Activated naive CD4-positive, alpha-beta T cell treated with Interleukin-2 at 50 U/mL for 16 hours (primary cell): ENCODE data around the gene OR8I2.
"Not testable (repeated sequence)": the region's sequence is repeated elsewhere in the genome, so short reads cannot be mapped to it uniquely, and the experiment has no call there.

Source experiments
- DNase-seq: peaks from one replicate; pipeline ENCODE4 v3.0.0-alpha.2; 2020

OR8I2 gene

DNA sequence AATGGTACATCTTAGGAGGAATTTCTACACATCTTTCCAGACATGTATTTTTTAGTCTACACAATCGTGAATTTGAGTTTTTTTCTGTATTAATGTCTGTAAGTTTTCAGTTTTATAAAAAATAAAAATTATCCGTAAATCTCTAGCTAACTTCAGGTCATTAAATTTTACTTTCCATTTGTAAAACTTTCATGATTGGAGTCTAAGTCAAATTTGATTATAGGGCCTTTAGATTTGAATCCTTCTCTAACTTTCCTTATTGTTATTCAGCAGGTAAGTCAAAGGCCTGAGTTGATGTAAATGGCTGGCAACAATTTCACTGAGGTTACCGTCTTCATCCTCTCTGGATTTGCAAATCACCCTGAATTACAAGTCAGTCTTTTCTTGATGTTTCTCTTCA is at the start of gene OR8I2:
TSS of gene OR8I2 (plus strand) at position 301 of the 400 bp plus-strand sequence. CDS start at position 301, 0 bp downstream.
- no peak for DNase-seq

DNA sequence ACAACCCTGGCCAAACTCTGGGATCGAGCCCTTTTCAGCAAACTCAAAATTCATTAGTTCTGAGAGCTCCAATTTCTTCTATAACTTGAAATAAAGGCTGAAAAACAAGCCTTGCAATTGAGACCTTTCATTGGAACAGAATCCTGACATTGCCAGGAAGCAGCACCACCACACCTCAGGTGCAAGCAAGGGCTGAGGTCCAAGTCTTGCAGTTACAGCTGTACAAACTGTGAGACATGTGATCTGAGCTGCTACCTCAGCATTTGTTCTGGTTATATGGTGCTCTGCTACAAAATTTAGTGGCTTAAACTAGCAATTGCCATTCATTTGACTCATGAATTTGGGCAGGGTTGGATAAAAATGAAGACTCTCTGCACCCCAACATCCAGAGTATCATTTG is 47.6 kb upstream of the OR8I2 start:
- no peak for DNase-seq

DNA sequence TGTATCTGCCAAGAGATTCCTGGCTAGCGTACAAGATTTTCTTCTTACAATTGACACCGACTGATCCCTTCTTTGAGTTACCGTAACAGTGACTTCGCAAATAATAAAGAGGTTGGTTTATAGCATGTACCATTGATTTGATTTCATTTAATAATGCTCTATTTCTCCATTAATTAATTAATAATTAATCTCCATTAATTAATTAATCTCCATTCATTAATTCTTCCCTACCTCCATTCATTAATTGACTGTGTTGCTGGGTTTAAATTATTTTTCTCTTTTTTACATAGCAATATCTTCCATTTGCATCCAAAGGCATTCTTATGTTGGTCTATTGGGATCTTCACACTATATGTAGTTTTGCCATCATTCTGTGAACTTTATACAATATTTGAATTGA is 44.6 kb upstream of the OR8I2 start:
- no peak for DNase-seq

DNA sequence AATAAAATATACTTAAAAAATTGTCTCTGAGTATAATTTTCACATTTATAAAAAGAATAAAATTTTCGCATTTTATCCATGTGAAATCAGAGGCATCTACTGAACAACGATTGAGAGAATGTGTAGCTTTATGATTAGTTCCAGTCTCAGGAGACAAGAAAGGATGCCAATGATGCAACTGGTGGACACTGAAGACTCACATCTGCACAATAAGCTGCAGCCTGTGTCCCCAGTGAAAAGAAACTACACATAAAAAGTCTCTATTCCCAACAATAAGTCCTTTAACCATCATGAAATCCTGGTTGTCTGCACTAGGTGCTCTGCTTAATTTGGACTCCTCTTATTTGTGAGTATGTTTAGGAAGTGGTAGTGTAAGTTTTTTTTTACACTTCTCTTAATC is 43.6 kb upstream of the OR8I2 start:
- DNase-seq, result no peak

DNA sequence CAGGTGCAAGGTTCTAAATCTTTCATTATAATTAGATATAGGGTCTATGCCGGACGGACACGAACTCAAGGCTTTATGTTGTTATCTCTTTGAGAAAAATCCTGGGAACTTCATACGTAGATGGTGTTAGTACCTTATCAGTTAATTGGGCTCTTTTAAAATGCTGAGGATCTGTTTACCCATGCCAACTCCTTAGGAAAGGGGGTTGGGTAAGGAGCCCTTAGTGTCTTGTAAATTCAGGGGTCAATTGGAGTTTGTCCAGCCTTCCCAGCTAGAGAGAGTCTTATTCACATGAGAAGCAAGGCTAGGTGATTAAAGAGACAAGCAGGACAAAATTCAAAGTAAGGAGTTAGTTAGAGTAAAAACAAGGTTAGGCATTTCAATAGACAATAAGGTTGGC is 36.7 kb upstream of the OR8I2 start:
- DNase-seq, result not testable (repeated sequence)

DNA sequence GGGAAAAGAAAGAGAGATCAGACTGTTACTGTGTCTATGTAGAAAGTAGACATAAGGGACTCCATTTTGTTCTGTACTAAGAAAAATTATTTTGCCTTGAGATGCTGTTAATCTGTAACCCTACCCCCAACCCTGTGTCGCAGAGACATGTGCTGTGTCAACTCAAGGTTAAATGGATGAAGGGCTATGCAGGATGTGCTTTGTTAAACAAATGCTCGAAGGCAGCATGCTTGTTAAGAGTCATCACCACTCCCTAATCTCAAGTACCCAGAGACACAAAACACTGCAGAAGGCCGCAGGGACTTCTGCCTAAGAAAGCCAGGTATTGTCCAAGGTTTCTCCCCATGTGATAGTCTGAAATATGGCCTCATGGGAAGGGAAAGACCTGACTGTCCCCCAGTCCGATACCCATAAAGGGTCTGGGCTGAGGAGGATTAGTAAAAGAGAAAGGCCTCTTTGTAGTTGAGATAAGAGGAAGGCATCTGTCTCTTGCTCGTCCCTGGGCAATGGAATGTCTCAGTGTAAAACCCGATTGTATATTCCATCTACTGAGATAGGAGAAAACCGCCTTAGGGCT is 35.4 kb upstream of the OR8I2 start:
- not testable (repeated sequence) for DNase-seq

DNA sequence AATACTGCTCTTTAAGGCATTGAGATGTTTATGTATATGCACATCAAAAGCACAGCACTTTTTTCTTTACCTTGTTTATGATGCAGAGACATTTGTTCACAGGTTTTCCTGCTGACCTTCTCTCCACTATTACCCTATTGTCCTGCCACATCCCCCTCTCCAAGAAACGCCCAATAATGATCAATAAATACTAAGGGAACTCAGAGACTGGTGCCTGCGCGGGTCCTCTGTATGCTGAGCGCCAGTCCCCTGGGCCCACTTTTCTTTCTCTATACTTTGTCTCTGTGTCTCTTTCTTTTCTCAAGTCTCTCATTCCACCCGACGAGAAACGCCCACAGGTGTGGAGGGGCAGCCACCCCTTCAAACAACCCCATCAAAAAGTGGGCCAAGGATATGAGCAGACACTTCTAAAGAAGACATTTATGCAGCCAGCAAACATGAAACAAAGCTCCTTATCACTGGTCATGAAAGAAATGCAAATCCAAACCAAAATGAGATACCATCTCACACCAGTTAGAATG is 34.8 kb upstream of the OR8I2 start:
- DNase-seq, result not testable (repeated sequence)

DNA sequence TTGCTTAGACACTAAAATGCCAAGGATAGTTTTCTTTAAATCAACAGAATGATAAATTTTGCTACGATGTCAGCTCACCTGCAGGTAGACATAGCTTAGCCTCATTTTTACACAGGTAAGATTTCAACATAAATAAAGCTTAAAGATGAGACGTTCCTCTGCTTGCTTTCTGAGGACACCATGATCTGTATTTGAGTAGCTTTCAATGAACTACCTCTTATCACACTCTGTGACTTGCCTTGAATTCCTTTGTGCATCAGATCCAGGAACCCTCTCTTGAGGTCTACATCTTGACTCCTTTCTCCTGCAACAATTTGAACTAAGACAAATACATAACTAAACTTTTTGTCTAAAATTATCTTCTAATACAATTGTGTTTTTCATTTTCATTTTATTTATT is 26.1 kb upstream of the OR8I2 start:
- DNase-seq, result no peak

DNA sequence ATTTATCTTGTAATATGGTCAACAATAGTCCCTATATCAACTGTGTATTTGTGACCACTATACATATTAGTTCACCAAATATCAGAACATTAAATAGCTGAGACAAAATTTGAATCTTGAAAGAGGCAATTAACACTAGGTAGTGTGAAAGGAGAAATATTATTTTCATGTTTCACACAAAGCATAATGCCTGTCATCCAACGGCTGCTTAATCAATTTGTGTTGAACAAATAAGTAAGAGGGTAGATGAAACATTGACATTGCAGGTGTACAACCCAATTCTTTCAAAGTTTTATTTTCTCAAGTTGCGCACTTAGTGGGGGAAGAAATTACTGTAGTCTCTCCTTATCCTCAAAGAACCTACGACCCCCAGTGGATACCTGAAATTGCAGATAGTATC is 3.4 kb upstream of the OR8I2 start:
- no peak for DNase-seq

DNA sequence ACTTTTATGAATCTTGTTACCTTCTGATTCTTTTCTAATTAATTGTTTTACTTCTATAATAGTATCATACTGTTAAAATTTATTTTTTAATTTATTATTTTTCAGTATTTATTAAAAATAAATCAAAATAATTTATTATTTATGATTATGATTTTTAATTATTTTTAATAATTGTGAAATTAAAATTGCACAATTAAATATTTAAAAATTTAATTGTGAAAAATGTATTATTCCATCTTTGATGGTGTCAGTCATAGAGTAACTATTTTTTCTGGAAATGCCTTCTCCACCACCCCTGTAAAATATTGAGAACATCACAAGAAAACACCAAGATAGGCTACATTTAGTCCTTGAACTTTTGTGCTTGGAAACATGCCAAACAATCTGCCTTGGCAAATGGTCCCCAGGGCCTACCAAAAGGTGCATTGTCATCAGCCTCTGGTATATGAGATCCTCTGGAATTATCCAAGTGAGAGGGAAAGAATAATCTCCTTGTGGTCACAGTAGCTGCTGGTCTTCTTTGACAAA is 10.2 kb downstream of the OR8I2 start, which contains the start of gene OR8H2:
TSS of gene OR8H2 (plus strand) at position 478 of the 528 bp plus-strand sequence. CDS start 1,356 bp downstream, outside the sequence.
- DNase-seq, result no peak

DNA sequence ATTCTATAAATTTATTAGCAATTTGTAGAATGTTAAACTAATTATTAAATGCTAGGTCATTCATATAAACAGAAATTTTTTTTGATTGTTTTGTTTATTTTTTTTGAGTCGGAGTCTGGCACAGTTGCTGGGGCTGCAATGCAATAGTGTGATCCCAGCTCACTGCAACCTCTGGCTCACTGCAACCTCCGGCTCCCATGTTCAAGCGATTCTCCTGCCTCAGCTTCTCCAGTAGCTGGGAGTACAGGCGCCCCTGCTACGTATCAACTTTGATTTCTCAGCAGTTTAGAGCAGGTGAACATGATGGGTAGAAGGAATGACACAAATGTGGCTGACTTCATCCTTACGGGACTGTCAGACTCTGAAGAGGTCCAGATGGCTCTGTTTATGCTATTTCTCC is 29.0 kb downstream of the OR8I2 start, which contains the start of gene OR8H3:
TSS of gene OR8H3 (plus strand) at position 301 of the 400 bp plus-strand sequence. CDS start at position 301, 0 bp downstream.
- DNase-seq, result no peak

DNA sequence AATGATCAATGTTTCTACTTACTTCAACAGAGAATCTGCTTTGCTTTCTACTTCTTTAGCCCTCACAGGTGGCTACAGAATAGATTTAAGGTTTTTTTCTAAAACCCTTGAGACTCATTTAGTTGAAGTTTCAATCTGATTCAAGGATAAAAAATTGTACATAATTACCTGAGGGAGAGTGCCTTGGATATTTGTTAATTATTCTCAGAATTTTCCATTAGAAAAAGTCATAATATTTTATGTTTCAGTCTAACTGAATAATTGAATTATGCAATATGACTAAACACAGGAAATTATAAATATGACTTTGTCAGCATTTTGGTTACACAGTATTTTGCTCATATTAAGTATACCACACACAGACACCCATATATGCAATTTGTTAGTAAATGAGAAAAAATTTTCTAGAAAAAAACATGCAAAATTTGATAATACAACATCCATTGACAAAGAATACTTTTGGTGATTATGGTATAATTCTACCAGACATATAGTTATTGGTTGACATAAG is 47.1 kb downstream of the OR8I2 start, which contains the start of gene OR8J3:
TSS of gene OR8J3 (minus strand) at position 51 of the 511 bp plus-strand sequence. CDS start 2,483 bp downstream, outside the sequence.
- DNase-seq, result no peak

DNA sequence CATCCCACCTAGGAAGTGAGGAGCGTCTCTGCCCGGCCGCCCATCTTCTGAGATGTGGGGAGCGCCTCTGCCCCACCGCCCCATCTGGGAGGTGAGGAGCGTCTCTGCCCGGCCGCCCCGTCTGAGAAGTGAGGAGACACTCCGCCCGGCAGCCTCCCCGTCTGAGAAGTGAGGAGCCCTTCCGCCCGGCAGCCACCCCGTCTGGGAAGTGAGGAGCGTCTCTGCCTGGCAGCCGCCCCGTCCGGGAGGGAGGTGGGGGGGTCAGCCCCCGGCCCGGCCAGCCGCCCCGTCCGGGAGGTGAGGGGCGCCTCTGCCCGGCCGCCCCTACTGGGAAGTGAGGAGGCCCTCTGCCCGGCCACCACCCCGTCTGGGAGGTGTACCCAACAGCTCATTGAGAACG is 50.6 kb downstream of the OR8I2 start:
- not testable (repeated sequence) for DNase-seq
